SH-SY5Y (cell line): ENCODE measurements around the gene INPP4B.

Experiments used
- GATA2 ChIP-seq: IDR thresholded peaks from 2 replicates; pipeline ENCODE4 v1.6.1; 2011; ENCODE audit warnings: mild to moderate bottlenecking, low read depth, low read length
- GATA3 ChIP-seq: IDR thresholded peaks from 2 replicates; pipeline ENCODE4 v1.6.1; 2011; ENCODE audit warnings: low read depth, mild to moderate bottlenecking, low read length, moderate library complexity

Gene INPP4B

GRCh38 chr4:142812091-142812490 lies 34.0 kb downstream of the INPP4B start:
- TF ChIP-seq GATA2 (no peak), GATA3 (no peak)

- no peak for TF ChIP-seq GATA3
- no peak for TF ChIP-seq GATA2
Observed at GRCh38 chr4:142811034-142811433, 35.1 kb downstream of the INPP4B start.

DNA sequence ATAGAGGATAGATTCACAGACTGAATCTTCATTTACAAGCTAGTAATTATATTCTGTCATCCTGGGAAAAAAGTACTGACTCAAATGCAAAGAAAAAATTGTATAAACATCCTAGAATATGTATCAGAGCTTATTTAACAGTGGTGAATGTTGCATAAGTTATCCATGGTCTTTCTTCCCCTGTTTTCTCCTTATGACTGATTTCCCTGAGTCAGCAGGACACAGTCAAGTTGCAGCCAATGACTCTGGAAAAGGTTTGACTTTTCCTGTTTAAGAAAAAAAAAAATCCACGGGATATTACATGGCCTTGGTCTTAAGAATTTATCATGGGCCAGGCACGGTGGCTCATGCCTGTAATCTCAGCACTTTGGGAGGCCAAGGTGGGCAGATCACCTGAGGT lies 36.5 kb downstream of the INPP4B start:
- TF ChIP-seq GATA3 (no peak), GATA2 (no peak)

- TF ChIP-seq GATA2 (no peak), GATA3 (no peak)
Observed at GRCh38 chr4:142801966-142802365, 44.1 kb downstream of the INPP4B start.

DNA sequence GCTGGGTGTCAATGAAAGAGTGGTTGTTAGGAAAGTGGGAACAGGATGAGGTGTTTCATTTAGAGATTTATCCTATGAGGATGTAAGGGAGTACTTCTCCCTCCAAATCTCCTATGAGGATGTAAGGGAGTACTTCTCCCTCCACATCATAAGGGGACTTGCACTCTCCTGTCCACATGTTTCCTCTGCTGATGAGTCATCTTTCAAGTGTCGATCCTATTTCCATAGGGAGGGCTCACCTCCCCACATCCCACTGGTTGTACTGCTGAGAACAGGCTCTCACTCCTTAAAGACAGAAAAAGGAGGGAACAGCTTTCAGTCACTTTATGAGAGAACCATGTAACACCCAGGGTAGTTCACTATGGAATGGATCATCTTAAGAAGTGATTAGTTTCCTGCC lies 65.0 kb downstream of the INPP4B start:
- no peak for TF ChIP-seq GATA3
- TF ChIP-seq GATA2 = no peak

GRCh38 chr4:142778900-142779299 lies 67.2 kb downstream of the INPP4B start:
- TF ChIP-seq GATA2 = no peak
- no peak for TF ChIP-seq GATA3

DNA sequence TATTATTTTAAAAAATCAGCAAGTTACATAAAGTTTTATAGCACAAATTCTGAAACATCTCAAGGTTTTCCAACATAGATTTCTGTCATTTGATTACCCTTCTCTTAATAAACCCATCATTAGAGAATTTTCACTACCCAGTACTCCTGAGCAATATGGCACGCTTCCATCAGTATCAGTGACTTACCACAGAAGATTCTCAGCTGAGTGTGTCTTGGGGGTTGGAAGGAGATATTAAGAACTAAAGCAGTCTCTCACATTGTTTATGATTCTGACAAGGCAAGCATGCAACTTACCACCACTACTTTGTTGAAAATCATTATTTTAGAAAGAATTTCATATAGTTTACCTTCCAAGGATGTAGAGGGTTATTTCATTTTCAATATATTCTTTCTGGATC lies 67.7 kb downstream of the INPP4B start:
- TF ChIP-seq GATA2 = no peak
- TF ChIP-seq GATA3 = no peak

- TF ChIP-seq GATA2 (no peak), GATA3 (no peak)
Observed at GRCh38 chr4:142777045-142777743, 68.9 kb downstream of the INPP4B start.

DNA sequence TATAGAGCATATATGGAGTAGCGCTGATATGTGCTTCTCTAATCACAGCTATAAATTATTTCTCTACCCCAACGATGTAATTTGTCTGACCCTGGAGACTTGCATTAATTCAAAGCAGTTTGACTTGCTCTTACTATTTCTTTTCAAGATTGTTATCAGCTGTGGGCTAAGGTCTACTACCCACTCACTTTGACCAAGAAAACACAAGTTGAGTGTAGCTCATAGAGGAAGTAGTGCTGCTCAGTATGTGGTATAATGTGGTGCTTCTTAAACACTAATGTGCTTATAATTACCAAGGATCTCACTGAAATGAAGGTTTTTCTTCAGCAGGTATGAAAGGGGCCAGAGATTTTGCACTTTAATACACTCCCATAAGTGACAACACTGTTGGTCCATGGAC lies 70.1 kb downstream of the INPP4B start:
- TF ChIP-seq GATA3 = no peak
- no peak for TF ChIP-seq GATA2

GRCh38 chr4:142773505-142773904 lies 72.6 kb downstream of the INPP4B start:
- TF ChIP-seq GATA3 (no peak), GATA2 (no peak)

DNA sequence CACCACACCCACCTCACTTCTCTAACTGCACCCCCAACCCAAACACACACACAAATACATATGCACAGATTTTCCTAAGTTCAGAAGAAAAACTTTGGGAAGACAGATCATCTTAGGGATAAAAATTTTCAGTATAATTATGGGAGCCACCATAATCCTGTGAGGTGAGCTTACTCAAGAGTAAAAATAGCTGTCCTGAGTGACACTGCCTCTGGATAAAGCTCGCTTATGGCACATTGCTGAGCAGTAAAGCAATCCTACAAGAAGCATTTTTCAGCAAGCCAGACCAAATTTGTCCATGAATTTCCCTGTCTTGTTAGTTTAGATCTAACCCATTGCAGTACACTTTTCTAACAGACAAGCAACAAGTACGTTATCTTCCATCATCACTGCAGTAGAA lies 83.8 kb downstream of the INPP4B start:
- no peak for TF ChIP-seq GATA3
- TF ChIP-seq GATA2 = no peak

DNA sequence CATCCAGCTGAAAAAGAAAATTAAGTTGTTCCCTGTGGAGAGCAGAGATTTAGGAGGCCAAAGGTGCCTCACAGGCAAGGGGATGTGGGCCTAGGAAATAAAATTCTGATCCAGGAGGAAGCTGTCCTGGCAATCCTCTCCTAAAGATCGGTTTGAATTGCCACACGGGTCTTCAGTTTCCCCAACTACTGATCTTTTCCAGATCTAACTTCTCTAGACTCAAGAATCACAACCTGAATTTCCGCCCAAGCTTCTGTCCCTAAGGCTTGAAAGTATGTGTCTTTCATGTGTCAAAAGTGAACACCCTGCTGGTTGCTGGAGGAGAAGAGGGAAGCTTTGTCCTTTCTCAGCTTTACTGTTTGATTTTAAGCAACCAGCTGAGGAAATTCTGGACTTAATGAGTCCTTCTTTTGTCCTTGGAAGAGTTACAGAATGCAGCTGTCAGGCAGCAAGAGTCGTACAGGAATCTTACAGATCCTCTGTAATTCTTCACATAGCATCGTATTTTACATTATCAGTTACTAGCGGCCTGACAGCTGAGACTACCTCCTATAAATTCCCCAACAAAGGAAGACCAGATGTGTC lies 93.8 kb downstream of the INPP4B start:
- TF ChIP-seq GATA2 = no peak
- no peak for TF ChIP-seq GATA3

GRCh38 chr4:142743121-142743825 lies 102.8 kb downstream of the INPP4B start:
- TF ChIP-seq GATA3 (no peak), GATA2 (no peak)

DNA sequence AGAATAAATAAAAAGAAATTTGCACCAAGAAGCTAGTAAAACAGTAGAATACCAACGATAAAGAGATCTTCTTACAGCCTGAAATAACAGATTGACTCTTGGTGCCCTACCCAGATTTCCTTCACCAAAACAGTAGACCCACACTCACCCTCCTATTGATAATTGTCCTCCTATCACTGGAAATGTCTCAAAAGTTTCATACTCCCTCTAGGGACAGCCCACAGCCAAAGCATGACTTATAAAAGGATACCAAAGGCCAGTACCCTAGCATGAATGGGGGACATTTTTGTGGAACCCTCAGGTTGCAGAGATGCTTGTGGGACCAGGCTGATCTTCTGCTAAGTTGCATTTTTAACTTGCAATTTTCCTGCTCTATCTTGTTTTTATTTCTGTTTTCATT lies 104.1 kb downstream of the INPP4B start:
- TF ChIP-seq GATA2 = no peak
- TF ChIP-seq GATA3 = no peak

- TF ChIP-seq GATA3 = no peak
- no peak for TF ChIP-seq GATA2
Observed at GRCh38 chr4:142728233-142728632, 117.9 kb downstream of the INPP4B start.
